Upper lobe of left lung (tissue), 6 donors: ENCODE data around the gene MTTP. TPM values are rescaled to one million over a fixed set of nuclear protein-coding genes. Genes with fewer than 3 reads are reported as not detected.

Experiments used
- ATAC-seq, 2 donors: fragments of 200-7000 bp; cut with Tn5 transposase; one replicate each; pipeline ENCODE4 v1.9.1; 2022; ENCODE audit warnings: mild to moderate bottlenecking in 2 of 2, moderate library complexity in 2 of 2; ENCODE audit not compliant: low FRiP score in 2 of 2
- DNase-seq, 2 donors: peaks; one replicate each; pipeline ENCODE4 v3.0.0-alpha.2; 2019 to 2020
- H3K27ac ChIP-seq, 4 donors: fragments of 200-600 bp; sonication (generic); one replicate each; pipeline ENCODE4 v1.5.1; 2016 to 2019
- H3K27me3 ChIP-seq, 4 donors: fragments of 200-600 bp; sonication (generic); one replicate each; pipeline ENCODE4 v1.5.1; 2017 to 2019
- H3K36me3 ChIP-seq, 4 donors: fragments of 200-600 bp; sonication (generic); one replicate each; pipeline ENCODE4 v1.5.1; 2016 to 2019
- H3K4me1 ChIP-seq, 4 donors: fragments of 200-600 bp; sonication (generic); one replicate each; pipeline ENCODE4 v1.5.1; 2018 to 2019
- H3K4me3 ChIP-seq, 4 donors: fragments of 200-600 bp; sonication (generic); one replicate each; pipeline ENCODE4 v1.5.1; 2017 to 2019; ENCODE audit warnings: mild to moderate bottlenecking in 2 of 4, moderate library complexity in 1 of 4
- H3K9me3 ChIP-seq, 4 donors: fragments of 200-600 bp; sonication (generic); one replicate each; pipeline ENCODE4 v1.5.1; 2018 to 2019
- CTCF ChIP-seq, 6 experiments: fragments of 450-650 bp in 4 of 6; fragments of 200-600 bp in 2 of 6; sonication (generic) in 2 of 6; IDR thresholded peaks; one replicate each; pipeline ENCODE4 v1.5.1; 2016 to 2019; ENCODE audit warnings: antibody characterized with exemption in 6 of 6
- EP300 ChIP-seq, 4 donors: sonication (generic); formaldehyde crosslinking; IDR thresholded peaks; one replicate each; pipeline ENCODE4 v1.5.1; 2017; ENCODE audit warnings: antibody characterized with exemption in 4 of 4, control low read depth in 2 of 4
- POLR2A ChIP-seq, 4 donors: fragments of 450-650 bp; IDR thresholded peaks; one replicate each; pipeline ENCODE4 v1.5.1; 2016 to 2017; ENCODE audit warnings: antibody characterized with exemption in 4 of 4, mild to moderate bottlenecking in 2 of 4
- POLR2AphosphoS5 ChIP-seq, 2 donors: sonication (generic); formaldehyde crosslinking; IDR thresholded peaks; one replicate each; pipeline ENCODE4 v1.5.1; 2017; ENCODE audit warnings: antibody characterized with exemption in 2 of 2
- whole genome bisulfite sequencing, 2 donors: methylation state at CpG; one replicate each; pipeline ENCODE4 v1.1.5; 2017 to 2018; 5-methylcytosine and 5-hydroxymethylcytosine counted together
- total RNA-seq, 6 donors: library from RNA; depleted of rRNA in 4 of 6; stranded (reverse); fragments of >200 nt in 4 of 6; gene quantifications; one replicate each; pipeline versions ENCODE4 v1.1.0 to v1.2.1, GENCODE V29; 2016 to 2021
- donor health status: DM: no; HTN: no; CAD: no; lungs with moderate emphysema.
- donor health status: DM: no; HTN: yes; CAD: no; lungs with severe emphysema.

Gene MTTP
- total RNA-seq, 6 donors from 2014 or later: 0.22 to 0.79 (median 0.47) TPM; not detected in 1

DNA sequence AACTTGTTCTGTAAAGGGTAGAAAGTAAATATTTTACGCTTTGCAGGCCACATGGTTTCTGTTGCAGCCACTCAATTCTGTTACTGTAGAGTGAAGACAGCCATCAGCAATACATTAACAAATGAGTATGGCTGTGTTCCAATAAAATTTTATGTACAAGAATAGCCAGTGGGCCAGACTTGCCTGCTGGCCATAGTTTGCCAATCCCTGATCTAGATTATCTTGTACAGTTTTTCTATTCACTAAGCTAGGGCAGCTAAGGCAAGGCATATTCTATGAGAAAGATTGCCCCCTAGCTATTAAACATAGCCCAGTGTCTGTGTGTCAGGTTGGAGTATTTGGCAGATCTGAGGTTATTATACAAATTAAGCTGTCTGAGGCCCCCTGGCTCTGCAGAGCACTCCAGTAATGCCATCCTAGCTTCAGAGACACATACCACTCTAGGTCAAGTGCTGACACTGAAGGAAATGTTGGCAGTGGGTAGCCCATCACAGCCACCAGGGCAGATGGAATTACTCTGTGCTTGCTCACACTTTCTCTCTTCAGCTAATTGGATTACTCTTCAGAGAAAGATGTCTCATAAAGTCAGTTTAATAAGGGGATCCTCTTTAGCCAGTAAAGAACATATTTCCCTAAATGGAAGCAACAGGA is 40.7 kb downstream of the MTTP start:
- no peak for TF ChIP-seq EP300 (IDR thresholded peaks at IDR 0.05)
- ATAC-seq (no peak), DNase-seq (no peak)
- 38 to 84% methylated on average over 1 of the region's 1 CpG for WGBS, 2 donors
- Histone ChIP-seq H3K36me3 (no peaks in the 10 kb centered on the region), H3K4me3 (no peak overlapping the region), H3K9me3 (no peaks in the 10 kb centered on the region), H3K27ac (no peak overlapping the region), H3K27me3 (no peaks in the 10 kb centered on the region), H3K4me1 (no peaks in the 10 kb centered on the region)

- Histone ChIP-seq H3K27ac (no peak overlapping the region), H3K4me1 (no peaks in the 10 kb centered on the region), H3K4me3 (no peak overlapping the region), H3K36me3 (no peaks in the 10 kb centered on the region), H3K27me3 (no peaks in the 10 kb centered on the region), H3K9me3 (no peaks in the 10 kb centered on the region)
- ATAC-seq (no peak), DNase-seq (no peak)
- TF ChIP-seq CTCF (IDR thresholded peaks at IDR 0.05) (no peak), POLR2A (IDR thresholded peaks at IDR 0.05) (no peak), POLR2AphosphoS5 (IDR thresholded peaks at IDR 0.05) (no peak), EP300 (IDR thresholded peaks at IDR 0.05) (no peak)
- WGBS, 2 donors: 92 to 96% methylated on average over 1 of the region's 1 CpG
Measured at GRCh38 chr4:99617374-99617773, 42.8 kb downstream of the MTTP start.

DNA sequence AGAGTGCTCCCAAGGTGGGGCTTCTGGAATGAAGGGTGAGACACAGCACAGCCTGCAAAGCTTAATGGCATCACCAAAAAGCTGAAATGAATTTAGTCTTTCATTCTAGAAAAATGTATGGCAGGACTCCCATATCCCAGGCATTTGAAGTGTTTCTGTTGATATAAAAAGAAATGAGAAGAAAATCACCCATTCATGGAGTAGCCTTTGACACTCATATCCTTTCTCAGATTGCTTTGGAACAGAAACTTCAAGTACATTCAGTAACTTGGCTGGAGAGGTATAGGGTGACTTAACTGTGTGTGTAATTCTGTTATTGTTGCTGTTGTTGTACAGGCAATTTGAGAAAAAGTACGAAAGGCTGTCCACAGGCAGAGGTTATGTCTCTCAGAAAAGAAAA is 47.7 kb downstream of the MTTP start:
- Histone ChIP-seq H3K4me1 (no peaks in the 10 kb centered on the region), H3K27me3 (no peaks in the 10 kb centered on the region), H3K4me3 (no peak overlapping the region), H3K36me3 (no peaks in the 10 kb centered on the region), H3K9me3 (no peaks in the 10 kb centered on the region), H3K27ac (no peak overlapping the region)
- WGBS, 2 donors: 81 to 95% methylated on average over 1 of the region's 1 CpG
- DNase-seq: no peak
- no peak for ATAC-seq
- no peak for TF ChIP-seq CTCF (IDR thresholded peaks at IDR 0.05)
- no peak for TF ChIP-seq EP300 (IDR thresholded peaks at IDR 0.05)
- no peak for TF ChIP-seq POLR2AphosphoS5 (IDR thresholded peaks at IDR 0.05)
- TF ChIP-seq POLR2A (IDR thresholded peaks at IDR 0.05): no peak

- Histone ChIP-seq H3K4me3 (no peak overlapping the region), H3K4me1 (no peaks in the 10 kb centered on the region), H3K9me3 (no peaks in the 10 kb centered on the region), H3K27me3 (no peaks in the 10 kb centered on the region), H3K27ac (no peak overlapping the region), H3K36me3 (no peaks in the 10 kb centered on the region)
- DNase-seq (no peak), ATAC-seq (peak in 1 of 2 donors; percentile 62)
- TF ChIP-seq POLR2AphosphoS5 (IDR thresholded peaks at IDR 0.05) (no peak), EP300 (IDR thresholded peaks at IDR 0.05) (no peak), CTCF (IDR thresholded peaks at IDR 0.05) (no peak), POLR2A (IDR thresholded peaks at IDR 0.05) (no peak)
- 66 to 72% methylated on average over 4 of the region's 4 CpGs for WGBS, 2 donors
Measured at GRCh38 chr4:99624141-99624719, 49.6 kb downstream of the MTTP start.

GRCh38 chr4:99625369-99625768 is 50.7 kb downstream of the MTTP start:
- DNase-seq (no peak), ATAC-seq (no peak)
- TF ChIP-seq CTCF (IDR thresholded peaks at IDR 0.05): no peak
- no peak for TF ChIP-seq EP300 (IDR thresholded peaks at IDR 0.05)
- TF ChIP-seq POLR2A (IDR thresholded peaks at IDR 0.05): no peak
- TF ChIP-seq POLR2AphosphoS5 (IDR thresholded peaks at IDR 0.05): no peak

More at GRCh38 chr4:99625369-99625768, 50.7 kb downstream of the MTTP start:
- no peak overlapping the region for H3K4me3 ChIP-seq
- no peaks in the 10 kb centered on the region for H3K27me3 ChIP-seq
- WGBS, 2 donors: 84 to 87% methylated on average over 5 of the region's 5 CpGs
- no peaks in the 10 kb centered on the region for H3K4me1 ChIP-seq
- no peaks in the 10 kb centered on the region for H3K36me3 ChIP-seq
- no peaks in the 10 kb centered on the region for H3K9me3 ChIP-seq
- no peak overlapping the region for H3K27ac ChIP-seq
